Activated gamma-delta T cell (primary cell): Measurements from ENCODE around the gene MMS22L.

Experiments used
- DNase-seq: peaks from one replicate; lab custom pipeline; 2025; lab: John Stamatoyannopoulos, UW
- total RNA-seq, 2 donors: gene quantifications; one replicate each; lab custom pipeline; 2026; lab: John Stamatoyannopoulos, UW

Gene MMS22L
- total RNA-seq, result 25.3 to 31.9 reads per million in 2 donors

DNA sequence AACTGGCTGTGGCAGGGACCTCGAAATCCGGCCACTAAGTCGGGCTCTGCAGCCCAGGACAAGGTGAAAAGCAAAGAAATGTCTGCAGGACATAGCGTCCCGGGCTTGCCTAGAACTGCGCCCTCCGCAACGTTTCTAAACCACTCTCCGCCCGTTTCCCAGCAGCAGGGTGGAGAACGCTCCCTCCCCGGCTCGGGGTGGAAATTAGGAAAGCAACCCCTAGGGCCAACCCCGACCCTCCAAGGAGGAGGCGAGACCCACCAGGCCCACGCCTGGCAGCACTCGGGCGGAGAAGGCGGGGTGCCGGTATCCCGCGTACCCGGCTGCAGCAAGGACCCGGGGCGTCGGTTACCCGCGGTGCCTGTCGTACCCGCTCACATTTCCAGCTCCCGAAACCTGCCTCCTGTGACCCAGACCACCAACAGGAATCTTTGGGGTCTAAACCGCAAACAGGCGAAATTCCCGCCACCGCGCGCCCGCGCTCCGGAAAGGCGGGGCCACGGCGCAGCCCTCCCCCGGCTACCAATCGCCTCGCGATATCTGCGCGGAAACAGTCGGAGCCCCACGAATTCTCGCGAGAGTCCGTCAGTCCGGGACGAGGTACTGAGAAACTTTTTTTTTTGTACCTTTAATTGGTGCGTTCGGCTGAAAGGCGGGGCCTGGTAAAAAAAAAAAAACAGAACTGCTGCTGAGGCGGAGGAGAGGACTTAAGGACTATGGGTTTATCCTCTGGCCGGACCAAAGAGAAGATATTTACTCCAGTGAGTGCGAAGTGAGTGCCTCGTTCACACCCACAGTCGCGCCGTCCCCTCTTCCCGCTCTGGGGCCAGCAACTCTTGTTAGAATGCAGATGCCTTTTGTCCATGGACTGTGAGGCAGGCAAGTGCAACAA lies at the start of gene MMS22L:
Gene MMS22L, minus strand, starts transcription at position 491 of the 892 bp plus-strand sequence. CDS start 739 bp downstream, outside the sequence.
- DNase-seq, result peak; percentile 72

DNA sequence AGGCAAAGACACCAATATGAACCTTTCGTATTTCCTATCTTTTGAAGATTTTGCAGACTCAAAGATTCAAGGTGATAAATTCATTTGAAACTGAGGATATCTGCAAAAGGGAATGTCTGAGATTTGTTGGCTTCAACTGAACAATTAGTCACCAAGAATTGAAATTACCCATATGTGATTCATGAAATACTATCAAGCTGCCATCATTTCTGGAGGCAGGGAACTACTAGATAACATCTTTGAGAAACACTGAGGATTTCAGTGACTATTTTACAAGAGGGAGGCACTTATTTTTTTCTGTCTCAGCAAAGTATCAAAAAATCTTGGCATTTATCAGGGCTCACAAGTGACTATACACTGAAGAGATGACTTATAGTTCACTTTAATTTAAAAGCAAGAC lies 39.8 kb upstream of the MMS22L start:
- no peak for DNase-seq

GRCh38 chr6:97322226-97322625 lies 39.2 kb upstream of the MMS22L start:
- no peak for DNase-seq

DNA sequence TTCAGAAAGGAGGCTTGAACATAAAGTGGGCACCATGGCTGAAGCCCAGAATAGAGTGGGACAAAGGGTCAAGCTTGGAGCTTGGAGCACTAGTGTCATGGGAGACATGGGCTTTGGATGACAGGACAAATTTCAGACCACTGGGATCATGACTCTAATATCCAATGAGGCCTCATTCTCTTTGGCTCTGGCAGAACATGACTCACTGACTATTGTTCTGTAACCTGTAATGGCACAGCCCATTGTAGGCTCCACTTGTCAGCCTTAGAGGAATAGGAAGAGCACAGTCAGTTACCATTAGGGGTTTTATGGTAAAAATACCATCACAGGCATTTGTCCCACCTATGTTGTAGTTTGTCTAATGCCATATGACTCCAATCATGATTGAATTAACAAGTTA lies 34.0 kb upstream of the MMS22L start:
- no peak for DNase-seq

GRCh38 chr6:97312241-97312640 lies 29.2 kb upstream of the MMS22L start:
- DNase-seq, result no peak

DNA sequence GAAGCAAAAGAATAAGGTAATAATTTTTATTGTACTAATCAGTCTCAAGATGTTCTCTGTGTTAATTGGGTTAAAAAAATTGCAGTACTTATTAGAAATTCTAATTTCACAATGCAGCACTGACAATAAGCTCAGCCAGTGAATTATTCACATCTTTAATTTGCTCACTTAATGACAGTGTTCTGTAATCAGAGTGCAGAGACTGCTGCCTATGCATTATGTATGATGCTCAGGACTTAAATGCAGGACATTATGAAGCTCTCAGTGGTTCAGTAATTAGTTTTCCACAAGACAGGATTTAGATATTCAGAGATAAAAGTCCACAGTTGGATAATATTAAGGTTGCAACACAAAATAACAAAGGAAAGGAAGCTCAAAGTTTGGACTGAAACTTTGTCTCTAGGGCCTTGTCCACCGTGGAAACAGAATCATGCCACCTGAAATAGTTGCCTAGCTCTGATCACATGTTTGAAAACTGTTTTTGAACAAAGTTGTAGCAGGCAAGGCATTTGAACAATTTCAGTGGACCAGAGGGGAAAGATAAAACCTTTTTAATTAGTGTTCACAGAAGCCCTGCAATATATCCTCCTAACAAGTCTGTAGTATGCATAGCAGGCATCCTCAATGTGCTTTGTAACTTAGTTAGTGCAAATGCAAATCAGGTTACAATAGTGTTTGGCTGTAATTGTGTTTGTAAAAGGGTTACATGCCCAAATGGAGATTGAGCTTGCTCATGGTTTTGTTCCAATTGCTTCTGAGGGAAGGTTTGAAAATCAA lies 23.7 kb upstream of the MMS22L start:
- no peak for DNase-seq

- no peak for DNase-seq
Measured at GRCh38 chr6:97305414-97306066, 22.5 kb upstream of the MMS22L start.

- no peak for DNase-seq
Measured at GRCh38 chr6:97304701-97305100, 21.7 kb upstream of the MMS22L start.

- DNase-seq, result no peak
Measured at GRCh38 chr6:97294451-97294850, 11.4 kb upstream of the MMS22L start.

GRCh38 chr6:97293198-97293696 lies 10.2 kb upstream of the MMS22L start:
- DNase-seq, result no peak

- no peak for DNase-seq
Measured at GRCh38 chr6:97292671-97293070, 9.7 kb upstream of the MMS22L start.

DNA sequence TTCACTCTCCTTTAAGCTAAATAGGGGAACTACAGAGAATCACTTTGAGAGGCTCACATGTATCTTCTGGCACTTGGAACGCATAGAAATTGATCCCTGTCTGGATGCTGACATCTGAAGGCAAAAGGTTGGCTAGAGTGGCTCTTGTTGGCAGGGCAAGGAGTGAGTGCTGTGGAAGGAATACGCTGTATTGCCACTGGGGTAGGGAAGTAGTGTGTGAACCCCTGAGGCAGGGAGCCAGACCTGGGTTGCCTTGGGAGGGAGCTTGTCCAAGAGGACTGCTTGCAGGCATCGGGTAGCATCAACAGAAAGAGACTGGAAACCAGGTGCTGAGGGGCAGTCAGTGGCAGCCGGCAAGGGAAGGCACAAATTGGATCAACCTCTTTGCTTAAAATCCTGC lies 8.9 kb upstream of the MMS22L start:
- no peak for DNase-seq

DNA sequence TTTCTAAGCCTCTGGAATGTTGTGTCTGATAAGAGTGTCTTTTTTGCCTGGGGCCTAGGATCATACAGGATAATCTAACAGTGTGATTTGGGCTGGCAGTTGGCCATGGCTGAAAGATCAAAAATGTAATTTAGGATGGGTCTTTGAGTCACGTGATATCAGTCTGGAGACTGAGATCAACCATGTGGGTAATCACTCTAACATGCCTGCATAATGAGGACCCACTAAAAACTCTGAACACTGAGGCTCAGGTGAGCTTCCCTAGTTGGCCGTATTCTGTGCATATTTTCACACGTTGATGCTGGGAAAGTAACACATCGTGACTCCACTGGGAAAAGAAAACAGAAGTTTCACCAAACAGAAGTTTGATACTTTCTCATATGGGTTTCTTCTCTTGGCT lies 6.3 kb upstream of the MMS22L start:
- DNase-seq, result no peak

DNA sequence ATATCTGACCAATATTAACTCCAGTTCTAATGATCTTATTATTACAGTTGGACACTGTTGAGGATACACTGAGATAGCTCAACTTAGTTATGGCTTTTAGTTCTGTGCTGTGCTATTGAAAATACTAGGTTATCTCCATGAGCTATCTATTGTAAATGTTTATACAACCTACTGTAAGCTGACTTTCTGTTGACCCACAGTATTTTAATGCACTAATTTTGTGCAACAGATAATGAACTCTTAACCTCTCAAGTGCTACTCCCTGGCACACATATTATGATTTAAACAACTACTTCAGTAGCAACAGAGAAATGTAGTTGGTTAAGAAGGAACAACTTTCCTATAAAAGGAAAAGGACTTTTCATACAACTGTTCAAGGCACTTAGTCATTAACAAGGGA lies 5.2 kb upstream of the MMS22L start:
- no peak for DNase-seq

DNA sequence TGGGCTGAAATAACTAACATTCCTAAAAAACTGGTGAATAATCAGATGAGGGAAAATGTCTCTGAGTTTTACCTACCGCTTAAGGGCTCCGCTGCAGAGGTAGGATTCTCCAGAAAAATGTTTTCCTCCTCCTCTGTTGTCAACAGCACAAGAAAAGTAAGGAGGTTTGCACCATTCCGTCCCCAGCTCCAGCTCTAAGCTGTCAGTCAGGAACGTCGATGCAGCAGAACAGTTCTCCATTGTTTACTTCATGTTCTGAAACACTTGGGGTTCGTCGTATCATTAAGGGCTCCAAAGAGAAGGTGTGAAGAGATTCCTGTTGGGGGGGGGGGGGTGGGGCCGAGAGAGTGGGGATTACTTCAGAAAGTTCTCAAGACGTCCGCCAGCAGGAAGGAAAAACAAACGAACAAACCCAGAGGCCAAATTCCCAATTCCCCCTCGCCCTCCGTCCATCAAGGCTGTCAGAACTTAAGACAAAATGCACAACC lies 734 bp downstream of the MMS22L start:
- no peak for DNase-seq

- DNase-seq, result no peak
Measured at GRCh38 chr6:97280766-97281165, 2.2 kb downstream of the MMS22L start.

DNA sequence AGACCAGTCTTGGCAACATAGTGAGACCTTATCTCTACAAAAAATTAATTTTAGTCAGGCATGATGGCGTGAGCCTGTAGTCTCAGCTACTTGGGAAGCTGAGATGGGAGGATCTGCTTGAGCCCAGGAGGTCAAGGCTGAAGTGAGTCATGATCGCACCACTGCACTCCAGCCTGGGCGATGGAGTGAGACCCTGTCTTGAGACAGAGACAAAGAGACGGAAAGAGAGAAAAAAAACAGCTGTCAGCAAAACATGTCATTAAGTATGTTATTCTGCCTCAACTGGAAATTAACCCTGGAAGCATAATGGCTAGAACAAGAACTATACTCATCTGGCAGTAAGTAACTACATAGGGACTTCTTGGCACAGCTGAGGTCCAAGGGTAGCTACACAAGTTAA lies 7.2 kb downstream of the MMS22L start:
- no peak for DNase-seq

- no peak for DNase-seq
Measured at GRCh38 chr6:97269821-97270220, 13.2 kb downstream of the MMS22L start.

- DNase-seq, result no peak
Measured at GRCh38 chr6:97262676-97263075, 20.3 kb downstream of the MMS22L start.

GRCh38 chr6:97246842-97247241 lies 36.2 kb downstream of the MMS22L start:
- no peak for DNase-seq

- no peak for DNase-seq
Measured at GRCh38 chr6:97240222-97240621, 42.8 kb downstream of the MMS22L start.

DNA sequence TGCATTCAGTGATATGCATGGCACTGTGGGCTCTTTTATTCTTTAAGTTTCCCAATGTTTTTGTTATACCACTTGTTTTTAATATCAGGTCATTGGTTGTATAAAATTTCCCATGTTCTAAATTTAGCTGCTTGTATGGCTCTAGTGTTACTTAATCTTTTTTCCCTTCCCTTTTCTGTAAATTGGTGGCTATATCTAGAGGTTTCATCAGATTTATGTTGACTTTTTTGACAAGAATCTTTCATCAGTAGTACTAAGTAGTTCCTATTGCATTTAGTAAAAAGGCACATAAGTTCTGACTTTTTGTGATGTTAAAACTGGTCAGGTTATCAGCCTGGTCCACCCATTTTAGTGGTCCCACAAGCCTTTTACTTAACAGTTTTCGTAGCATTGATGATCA lies 51.1 kb downstream of the MMS22L start:
- no peak for DNase-seq
